Measurements from ENCODE around the gene DGCR2.
A peak's percentile ranks its signal among the peaks of the same experiment; 100 is the strongest.
"Not testable (repeated sequence)": the region's sequence is repeated elsewhere in the genome, so short reads cannot be mapped to it uniquely, and the experiment has no call there.

DGCR2 gene

GRCh38 chr22:19122143-19122751 lies at the start of gene DGCR2:
Gene DGCR2 (minus strand): TSS chr22:19122412. CDS start chr22:19122206, 206 bp downstream.
- peak; percentile 97 for DNase-seq

GRCh38 chr22:19169947-19170318 lies 47.7 kb upstream of the DGCR2 start:
- DNase-seq, result no peak

DNA sequence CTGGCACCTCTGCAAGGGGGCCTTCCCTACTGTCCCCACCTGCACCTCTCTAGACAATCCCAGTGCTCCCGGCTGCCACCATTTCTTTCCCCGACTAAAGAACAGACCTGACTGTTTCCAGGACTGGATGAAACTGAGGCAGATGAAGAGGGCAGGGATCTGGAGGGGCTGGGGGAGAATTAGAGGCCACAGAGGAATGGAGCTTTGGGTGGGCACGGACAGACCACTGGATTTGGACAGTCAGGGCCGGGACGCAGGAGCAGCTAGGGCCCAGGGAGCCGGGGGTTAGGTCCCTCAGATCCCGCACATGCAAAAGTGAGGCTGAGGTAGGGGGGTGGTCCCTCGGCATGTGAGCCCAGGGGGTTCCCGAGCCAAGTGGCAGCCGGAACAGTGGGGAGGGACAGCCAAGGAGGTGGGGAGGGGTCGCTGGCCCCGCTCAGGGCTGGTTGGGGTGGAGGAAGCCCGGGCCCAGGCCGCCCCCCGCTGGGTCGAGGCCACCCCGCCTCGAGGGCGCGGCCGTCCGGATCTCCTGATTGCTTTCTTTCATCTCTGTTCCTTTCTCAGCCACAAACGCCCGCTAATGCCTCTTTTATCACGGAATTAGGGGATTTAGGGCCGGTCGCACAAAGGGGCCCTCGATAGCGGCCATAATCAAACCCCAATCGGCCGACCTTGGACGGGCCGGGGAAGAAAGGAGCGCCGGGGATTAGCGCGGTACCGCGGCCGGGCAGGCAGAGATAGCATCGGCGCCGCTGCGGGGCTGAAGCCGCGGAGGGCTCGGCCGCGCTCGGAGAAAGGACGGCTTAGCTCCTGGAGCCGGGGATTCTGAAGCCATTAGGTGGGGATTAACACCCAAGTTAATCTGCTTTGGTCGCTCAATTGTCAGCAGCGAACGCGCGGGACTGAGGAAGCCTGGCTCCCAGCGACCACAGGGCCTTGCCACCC lies 47.1 kb upstream of the DGCR2 start:
- DNase-seq, result no peak

GRCh38 chr22:19168088-19168890 lies 46.1 kb upstream of the DGCR2 start:
- no peak for DNase-seq

DNA sequence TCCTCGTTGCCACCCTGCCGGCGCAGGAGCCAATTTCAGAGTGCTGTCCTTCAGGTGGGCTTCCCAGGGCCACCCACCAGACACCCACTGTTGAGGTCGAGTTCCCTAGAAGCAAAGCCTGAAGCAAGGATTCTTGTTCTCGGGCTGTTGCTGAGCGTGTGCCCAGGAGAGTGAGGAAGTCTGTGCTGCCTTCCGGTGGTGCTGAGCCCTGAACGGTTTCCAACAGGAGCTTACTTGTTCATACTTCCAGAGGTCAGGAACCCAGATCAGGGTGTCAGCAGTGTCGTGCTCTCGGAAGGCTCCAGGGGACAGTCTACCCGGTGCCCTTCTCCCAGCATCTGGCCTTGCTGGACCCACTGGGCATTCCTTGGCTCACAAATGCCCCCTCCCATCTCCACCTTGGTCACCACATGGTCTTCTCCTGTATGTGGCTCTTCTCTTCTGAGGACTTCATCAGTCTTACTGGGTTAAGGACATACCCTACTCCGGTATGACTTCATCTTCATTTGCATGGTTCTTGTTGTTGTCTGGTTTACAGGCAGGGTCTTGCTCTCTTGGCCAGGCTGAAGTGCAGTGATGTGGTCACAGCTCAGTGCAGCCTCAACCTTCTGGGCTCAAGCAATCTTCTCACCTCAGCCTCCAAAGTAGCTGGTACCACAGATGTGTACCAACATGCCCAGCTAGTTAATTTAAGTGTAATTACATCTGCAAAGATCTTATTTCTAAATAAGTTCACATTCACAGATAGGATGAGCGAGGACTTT lies 45.1 kb upstream of the DGCR2 start:
- no peak for DNase-seq

DNA sequence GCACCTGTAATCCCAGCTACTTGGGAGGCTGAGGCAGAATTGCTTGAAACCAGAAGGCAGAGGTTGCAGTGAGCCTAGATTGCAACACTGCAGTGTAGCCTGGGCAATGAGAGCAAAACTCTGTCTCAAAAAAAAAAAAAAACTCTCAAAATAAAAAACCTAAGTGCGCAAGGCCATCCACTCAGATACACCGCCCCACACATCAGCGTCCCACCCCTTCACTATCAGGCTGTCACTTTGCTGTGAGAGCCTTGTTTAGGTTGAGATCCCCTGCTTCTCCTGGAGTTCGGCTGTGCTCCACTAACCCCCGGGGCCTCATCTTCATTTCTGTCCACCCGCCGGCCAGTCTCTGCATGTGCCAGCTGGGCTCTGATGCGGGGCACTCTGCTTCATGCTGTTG lies 44.2 kb upstream of the DGCR2 start:
- DNase-seq, result no peak

GRCh38 chr22:19164425-19164824 lies 42.2 kb upstream of the DGCR2 start:
- DNase-seq, result no peak

DNA sequence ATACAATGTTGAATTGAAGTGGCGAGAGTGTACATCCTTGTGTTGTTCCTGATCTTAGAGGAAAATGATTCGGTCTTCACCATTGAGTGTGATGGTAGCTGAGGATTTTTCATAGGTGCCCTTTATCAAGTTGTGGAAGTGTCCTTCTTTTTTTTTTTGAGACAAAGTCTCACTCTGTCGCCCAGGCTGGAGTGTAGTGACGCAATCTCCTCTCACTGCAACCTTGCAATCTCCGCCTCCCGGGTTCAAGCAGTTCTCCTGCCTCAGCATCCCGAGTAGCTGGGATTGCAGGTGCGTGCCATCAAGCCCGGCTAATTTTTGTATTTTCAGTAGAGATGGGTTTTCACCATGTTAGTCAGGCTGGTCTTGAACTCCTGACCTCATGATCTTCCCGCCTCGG lies 36.4 kb upstream of the DGCR2 start:
- DNase-seq, result not testable (repeated sequence)

GRCh38 chr22:19156109-19156508 lies 33.9 kb upstream of the DGCR2 start:
- not testable (repeated sequence) for DNase-seq

- DNase-seq, result no peak
These were observed 31.0 kb upstream of the DGCR2 start for GRCh38 chr22:19152942-19153883.

- no peak for DNase-seq
These were observed 29.3 kb upstream of the DGCR2 start for GRCh38 chr22:19151329-19152191.

- no peak for DNase-seq
These were observed 28.5 kb upstream of the DGCR2 start for GRCh38 chr22:19150482-19151328.

GRCh38 chr22:19149991-19150390 lies 27.8 kb upstream of the DGCR2 start, which contains the start of gene GSC2:
Gene GSC2 (minus strand): TSS chr22:19150292. CDS start chr22:19150283, 9 bp downstream.
- no peak for DNase-seq

- DNase-seq, result peak; percentile 34
These were observed 27.1 kb upstream of the DGCR2 start for GRCh38 chr22:19149047-19149883.

DNA sequence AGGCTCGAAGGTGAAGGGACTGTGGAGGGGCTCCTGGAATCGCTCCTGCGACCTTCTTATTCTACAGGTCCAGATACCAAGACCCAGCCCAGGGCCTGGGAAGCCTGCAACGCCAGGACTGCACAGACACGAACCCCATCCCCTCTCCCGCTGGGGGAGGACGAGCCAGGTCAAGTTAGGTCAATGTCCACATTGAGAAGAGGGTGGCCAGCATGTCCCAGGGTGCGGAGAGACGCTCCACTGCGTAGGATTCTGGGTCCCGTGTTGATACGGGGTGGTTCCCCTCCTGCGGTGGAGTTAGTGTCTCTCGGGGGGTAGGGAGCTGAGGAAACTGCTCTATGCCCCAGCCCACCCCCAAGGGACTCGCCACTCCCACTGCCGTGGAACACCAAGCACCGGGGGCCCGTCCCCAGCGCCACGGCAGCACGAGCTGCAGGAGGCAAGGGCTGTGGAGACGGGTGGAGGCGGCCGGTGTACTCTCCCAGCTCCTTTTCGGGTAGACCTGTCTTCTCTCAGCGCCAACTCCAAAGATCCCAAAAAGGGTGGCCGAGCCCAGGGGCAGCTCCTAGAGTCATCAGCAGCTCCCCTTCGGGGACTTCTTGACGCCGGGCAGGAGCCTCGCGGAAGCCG lies 26.3 kb upstream of the DGCR2 start:
- no peak for DNase-seq

DNA sequence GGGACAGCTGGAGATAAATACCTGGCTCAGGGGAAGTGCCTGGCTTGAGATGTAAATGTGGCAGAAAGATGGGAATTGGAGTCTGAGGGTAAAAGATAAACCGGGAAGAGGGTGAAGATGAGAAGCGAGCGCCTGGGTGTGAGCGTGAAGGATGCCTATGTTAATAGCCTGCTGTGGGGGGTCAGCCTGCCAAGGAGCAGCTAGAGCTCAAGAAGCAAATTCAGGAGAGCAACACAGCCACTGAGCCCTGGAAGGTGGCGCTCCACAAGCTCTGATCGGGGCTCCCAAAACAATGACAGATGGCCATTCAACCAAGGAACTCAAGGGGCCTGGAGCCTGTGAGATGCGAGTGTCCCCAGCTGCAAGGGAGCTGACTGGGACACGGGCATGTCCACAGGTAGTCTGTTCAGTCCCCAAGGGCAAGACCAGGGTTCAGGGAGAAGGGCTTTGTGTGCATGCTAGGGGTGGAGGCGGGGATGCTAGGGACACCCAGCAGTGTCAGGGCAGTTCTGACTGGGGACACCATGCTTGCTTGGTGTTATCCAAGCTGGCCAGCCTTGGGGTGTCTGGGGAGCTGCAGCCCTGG lies 25.1 kb upstream of the DGCR2 start:
- no peak for DNase-seq

DNA sequence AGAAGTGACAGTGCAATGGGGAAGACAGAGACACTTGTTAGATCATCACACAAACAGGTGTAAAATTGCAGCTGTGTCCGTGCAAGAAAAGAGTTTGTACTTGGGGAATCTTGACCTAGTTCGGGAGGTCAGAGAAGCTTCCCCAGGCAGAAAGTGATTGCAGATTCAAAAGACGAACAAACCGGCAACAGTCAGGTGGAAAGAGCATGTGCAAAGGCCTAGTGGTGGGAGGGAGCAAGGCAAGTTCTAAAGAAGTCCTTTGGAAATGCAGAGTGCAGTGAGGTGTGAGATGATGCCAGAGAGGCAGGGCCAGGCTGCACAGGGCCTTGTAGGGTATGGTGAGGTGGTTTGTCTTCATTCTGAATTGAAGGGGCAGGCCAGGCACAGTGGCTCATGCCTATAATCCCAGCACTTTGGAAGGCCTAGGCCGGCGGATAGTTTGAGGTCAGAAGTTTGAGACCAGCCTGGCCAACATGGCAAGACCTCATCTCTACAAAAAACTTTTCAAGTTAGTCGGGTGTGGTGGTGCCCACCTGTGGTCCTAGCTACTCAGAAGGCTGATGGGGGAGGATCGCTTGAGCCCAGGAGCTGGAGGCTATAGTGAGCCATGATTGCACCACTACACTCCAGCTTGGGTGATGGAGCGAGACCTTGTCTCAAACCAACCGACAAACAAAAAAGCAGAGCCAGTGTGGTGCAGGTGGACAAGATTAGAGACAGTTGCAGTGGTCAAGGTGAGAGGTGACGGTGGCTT lies 24.2 kb upstream of the DGCR2 start:
- DNase-seq, result no peak

Measured in activated CD4-positive, alpha-beta T cell treated with anti-CD3 and anti-CD28 coated beads, Interleukin-2, amount 50 U/mL, for 1 hour (primary cell).